Transverse colon (tissue), 4 donors: Measurements from ENCODE around the gene SLC29A4.

Source experiments
- CTCF ChIP-seq, 5 experiments: fragments of 200-600 bp in 3 of 5; fragments of 450-650 bp in 2 of 5; sonication (generic) in 3 of 5; IDR thresholded peaks; 1 replicate in 2 of 5; 2 replicates in 3 of 5; pipeline ENCODE4 v1.5.1; 2016 to 2017; ENCODE audit warnings: antibody characterized with exemption in 5 of 5, inconsistent platforms in 3 of 5, mild to moderate bottlenecking in 2 of 5, moderate library complexity in 1 of 5
- EP300 ChIP-seq: sonication (generic); formaldehyde crosslinking; IDR thresholded peaks from one replicate; pipeline ENCODE4 v1.6.1; 2017; ENCODE audit warnings: antibody characterized with exemption, low read depth
- POLR2AphosphoS5 ChIP-seq, 3 donors: sonication (generic); formaldehyde crosslinking; IDR thresholded peaks; one replicate each; pipeline ENCODE4 v1.6.1; 2016; ENCODE audit warnings: antibody characterized with exemption in 3 of 3

GRCh38 chr7:5300366-5300765, 17.6 kb downstream of the SLC29A4 start:
- TF ChIP-seq EP300 (no peak), POLR2AphosphoS5 (IDR thresholded peaks at IDR 0.05) (no peak), CTCF (IDR thresholded peaks at IDR 0.05) (no peak)
